ENCODE data around the gene D2HGDH.
"Not testable (repeated sequence)": the region's sequence is repeated elsewhere in the genome, so short reads cannot be mapped to it uniquely, and the experiment has no call there.

The D2HGDH gene

DNA sequence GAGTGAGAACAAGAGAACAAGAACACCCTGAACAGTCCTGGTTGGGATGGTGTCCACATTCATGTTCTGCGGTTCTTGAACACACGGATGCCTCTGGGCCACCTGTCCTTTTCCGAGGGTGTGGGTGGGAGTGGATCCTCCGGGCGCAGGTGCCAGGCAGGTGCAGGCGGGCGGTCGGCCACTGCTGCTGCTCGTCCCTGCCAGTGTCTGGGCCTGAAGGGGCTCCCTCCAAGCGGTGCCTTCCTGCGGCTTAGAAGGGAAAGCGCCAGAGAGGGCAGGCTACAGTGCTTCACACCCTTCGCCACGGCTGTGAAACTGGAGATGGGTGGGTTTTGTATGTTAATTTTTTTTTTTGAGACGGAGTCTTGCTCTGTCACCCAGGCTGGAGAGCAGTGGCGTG, 8.0 kb upstream of the D2HGDH start:
- DNase-seq, result no peak

DNA sequence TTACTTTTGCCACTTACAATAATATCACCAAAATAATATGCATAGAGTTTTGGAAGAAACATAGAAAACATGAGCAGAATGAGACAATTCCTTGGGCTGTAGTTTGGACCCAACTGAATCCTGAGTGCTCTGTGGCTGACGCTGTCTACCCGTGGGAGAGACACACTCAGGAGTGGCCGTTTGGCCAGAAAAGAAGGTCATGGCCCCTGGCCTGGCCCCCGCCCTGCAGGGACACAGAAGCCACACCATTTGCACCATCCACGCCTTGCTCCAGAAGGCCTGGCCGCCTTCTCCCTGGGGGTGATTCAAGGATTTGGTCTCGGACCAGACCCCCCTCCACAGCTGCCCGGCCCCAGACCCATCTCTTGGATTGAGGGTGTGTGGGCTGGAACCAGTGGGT, 6.4 kb upstream of the D2HGDH start:
- no peak for DNase-seq

DNA sequence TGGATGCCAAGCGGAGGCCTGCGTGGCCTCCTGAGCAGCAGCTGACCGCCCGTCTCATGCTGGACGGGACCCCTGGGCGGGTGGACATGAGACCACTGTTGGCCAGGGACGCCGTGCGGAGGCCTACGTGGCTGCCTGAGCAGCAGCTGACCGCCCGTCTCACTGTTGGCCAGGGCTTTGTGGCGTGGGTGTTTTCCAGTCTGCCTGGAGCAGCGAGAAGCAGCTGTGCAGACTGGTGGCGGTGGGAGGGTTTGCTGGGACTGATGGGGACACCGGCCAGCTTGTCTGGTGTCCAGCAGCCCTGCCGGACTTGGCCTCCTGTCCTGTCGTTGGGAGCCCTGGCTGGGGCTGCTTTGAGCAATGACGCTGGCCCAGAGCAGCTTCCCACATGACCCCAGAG, 5.8 kb upstream of the D2HGDH start:
- DNase-seq, result no peak

DNA sequence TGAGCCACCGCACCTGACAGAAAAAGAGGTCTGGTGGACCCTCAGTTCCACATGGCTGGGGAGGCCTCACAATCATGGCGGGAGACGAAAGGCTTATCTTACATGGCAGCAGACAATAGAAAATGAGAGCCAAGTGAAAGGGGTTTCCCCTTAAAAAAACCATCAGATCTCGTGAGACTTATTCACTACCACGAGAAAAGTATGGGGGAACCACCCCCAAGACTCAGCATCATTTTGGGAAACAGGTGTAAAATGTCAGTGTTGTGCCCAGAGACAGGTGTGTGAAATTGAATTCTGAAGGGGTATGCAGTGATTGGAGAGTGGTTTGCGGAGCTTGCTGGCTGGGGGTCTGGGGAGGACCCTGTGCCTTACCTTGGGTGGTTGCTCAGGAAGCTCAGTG, 4.6 kb upstream of the D2HGDH start:
- no peak for DNase-seq

DNA sequence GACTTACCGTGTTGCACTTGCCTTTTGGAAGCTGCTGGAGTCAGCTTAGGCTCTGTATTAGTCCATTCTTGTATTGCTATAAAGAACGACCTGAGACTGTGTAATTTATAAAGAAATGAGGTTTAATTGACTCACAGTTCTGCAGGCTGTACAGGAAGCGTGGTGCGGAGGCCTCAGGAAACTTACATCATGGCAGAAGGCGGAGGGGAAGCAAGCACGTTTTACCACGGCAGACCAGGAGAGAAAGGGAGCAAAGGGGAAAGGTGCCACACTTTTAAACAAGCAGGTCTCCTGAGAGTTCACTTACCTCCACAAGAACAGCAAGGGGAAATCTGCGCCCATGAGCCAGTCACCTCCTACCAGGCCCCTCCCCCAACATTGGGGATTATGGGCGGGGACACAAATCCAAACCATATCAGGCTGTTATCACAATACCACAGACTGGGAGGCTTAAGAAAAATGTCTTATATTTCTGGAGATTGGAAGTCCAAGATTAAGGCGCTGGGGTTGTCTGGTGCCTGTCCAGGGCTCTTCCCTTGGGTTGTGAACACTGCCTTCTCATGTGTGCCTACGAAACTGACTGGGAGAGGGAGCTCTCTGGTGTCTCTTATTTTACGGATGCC, 3.6 kb upstream of the D2HGDH start:
- DNase-seq, result peak; percentile 68

DNA sequence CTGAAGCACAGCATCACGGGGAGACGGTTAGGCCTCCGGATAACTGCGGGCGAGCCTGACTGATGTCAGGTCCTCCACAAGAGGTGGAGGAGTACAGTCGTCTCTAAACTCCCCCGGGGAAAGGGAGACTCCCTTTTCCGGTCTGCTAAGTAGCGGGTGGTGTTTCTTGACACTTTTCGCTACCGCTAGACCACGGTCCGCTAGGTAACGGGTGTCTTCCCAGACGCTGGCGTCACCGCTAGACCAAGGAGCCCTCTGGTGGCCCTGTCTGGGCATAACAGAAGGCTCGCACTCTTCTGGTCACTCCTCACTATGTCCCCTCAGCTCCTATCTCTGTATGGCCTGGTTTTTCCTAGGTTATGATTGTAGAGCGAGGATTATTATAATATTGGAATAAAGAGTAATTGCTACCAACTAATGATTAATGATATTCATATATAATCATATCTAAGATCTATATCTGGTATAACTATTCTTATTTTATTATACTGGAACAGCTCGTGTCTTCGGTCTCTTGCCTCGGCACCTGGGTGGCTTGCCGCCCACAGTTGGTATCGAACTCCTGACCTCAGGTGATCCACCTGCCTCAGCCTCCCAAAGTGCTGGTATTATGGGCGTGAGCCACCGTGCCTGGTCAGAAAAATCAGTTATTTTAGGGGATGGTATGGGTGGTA, 1.8 kb upstream of the D2HGDH start:
- DNase-seq, result peak; percentile 67

DNA sequence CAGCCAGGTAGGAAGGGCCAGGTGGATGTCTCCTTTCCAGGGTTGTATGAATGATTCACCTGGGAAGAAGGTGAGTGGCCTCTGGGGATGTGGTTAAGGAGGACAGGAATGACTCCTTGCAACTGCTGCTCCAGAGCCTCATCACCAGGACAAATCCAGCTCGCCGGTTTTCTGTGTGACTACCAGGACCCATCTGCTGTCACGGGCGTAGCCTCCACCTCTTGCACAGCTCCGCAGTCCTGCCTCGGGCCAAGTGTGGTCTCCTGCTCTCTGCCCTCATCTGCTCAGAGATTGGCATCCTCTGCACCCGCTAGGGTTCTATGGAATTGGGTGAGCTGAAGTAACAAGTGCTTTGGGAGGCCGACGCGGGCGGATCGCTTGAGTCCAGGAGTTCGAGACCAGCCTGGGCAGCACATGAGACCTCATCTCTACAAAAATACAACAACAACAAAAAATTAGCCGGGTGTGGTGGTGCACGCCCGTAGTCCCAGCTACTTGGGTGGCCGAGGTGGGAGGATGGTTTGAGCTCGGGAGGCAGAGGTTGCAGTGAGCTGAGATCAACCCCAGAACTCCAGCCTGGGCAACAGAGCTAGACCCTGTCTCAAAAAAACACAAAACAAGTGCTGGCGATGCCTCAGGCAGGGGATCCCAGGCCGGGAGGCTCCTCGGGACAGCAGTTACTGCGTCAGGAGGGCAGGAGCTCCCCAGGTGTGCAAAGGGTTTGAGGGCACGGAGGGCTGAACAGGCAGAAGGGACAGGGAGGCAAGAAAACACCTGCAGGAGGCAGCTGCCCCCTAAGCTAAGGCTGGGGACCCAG, 831 bp upstream of the D2HGDH start:
- no peak for DNase-seq

DNA sequence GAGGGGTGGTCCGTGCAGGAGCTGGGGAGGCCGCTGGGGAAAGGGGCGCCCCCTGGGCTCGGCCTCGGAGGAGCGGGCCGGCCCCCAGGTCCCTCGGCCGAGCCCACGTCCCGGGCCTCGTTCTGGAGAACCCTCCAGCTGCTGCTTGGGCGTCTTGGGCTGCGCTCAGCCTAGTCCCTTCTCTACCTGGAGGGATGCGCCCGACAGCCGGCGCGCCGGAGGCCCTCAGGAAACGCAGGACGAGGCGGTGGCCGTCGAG, 293 bp upstream of the D2HGDH start:
- no peak for DNase-seq

DNA sequence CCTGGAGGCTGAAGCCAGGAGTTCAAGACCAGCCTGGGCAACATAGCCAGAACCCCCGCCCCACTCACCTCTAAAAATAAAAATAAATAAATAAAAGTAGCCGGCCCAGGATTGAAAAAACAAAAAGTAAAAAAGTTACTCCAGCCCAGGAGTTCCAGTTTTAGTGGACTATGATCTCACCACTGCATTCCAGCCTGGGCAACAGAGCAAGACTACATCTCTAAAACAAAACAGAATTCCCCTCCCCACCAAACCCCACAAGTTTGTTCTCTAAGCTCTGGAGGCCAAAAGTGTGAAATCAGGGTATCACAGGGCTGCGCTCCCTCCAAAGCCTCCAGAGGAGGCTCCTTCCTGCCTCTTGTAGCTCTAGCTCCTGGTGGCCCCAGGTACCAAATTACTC, 1.7 kb downstream of the D2HGDH start:
- DNase-seq, result no peak

DNA sequence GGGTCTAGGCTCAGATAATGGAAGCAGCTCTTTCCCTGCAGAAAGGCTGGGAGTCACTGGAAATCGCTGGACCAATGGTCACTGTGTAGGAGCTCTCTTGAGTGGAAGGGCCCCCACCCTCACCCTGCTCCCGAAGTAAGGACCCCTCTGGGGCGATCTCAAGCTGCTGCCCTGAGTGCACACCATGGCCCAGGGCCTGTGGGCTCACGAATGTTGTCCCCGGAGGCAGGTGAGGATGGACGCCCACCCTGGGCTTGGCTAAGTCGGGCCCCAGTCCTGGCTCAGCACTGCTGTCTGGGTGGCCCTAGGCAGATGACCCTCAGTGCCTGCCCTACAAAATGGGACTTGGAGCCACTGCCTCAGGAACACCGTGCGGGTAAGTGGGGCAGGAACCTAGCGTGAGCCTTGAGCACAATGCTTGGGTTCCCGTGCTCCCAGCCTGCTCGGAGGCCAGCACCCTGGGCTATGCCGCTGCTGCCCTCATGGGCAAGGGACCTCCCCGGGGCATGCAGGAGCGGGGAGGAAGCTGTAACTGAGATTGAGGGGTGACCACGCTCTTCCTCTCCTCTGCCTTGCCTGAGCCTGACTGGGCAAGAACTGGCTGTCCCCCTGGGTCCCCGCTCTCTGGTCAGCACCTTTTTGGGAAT, 3.7 kb downstream of the D2HGDH start:
- no peak for DNase-seq

DNA sequence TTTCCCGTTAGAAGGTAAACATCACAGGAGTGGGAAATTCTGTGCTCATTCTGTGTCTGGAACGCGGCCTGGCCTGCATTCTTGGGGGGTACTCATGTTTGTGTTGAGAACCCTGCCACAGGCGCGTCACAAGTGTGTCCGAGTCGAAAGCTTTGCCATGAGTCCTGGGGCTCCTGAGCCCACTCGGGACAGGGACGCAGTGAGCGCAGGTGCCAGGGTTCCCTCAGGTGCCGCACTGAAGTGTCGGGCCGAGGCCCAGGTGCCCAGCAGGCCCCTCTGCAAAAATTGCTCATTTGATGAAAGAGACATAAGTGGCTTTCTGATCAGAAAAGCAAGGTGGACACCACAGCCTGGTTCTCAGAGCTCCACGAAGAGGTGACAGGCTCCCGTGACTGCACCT, 4.7 kb downstream of the D2HGDH start:
- no peak for DNase-seq

DNA sequence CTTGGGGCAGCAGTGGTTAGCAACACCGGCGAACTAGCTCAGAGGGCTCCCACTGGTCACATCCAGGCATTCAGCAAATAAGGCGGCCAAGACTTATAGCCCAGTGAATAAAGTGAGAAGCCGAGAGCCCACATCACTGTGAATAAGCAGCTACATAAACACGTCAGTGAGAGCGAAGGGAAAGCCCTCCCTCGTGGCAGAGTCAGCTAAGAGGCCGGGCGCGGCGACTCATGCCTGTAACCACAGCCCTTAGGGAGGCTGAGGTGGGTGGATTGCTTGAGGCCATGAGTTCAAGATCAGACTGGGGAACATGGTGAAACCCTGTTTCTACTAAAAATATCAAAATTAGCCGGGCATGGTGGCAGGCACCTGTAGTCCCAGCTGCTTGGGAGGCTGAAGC, 5.2 kb downstream of the D2HGDH start:
- DNase-seq, result no peak

DNA sequence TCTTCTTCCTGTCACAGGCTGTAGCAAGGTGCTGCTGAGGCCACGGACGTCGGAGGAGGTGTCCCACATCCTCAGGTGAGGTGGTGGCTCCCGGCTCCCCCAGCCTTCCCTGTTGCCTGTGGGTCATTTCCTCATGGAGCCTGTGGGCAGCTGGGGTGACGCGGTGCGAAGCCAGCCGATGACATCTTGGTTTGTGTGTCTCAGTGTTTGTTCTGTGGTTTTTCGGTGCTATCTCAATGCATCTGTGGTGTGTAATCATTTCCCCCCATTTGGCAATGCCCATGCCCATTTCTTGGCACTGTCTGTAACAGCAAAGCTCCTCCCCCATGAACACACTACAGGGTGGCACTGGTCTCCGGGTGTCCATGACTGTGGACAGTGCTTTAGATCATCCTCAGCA, 6.6 kb downstream of the D2HGDH start:
- DNase-seq, result peak; percentile 91

DNA sequence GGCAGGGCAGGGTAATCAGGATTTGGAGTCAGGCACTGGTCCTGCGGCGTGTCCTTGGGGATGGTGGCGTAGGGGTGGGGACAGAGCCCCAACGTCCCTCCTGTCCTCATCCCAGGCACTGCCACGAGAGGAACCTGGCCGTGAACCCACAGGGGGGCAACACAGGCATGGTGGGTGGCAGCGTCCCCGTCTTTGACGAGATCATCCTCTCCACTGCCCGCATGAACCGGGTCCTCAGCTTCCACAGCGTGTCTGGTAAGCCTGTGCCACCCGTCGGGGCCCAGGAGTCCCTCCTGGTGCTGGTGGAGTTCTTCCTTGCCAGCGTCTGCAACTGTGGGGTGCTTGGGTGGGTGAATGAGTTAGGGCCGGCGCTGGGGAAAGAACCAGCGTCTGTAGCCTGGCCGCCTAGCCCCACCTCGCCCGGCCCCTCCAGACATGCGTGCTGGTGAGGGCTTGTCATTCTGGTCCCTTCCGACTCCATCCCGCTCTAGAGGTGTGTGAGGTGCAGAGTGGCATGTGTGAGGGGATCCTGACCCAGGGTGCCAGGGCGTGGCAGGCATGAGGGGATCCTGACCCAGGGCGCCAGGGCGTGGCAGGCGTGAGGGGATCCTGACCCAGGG, 8.0 kb downstream of the D2HGDH start:
- no peak for DNase-seq

DNA sequence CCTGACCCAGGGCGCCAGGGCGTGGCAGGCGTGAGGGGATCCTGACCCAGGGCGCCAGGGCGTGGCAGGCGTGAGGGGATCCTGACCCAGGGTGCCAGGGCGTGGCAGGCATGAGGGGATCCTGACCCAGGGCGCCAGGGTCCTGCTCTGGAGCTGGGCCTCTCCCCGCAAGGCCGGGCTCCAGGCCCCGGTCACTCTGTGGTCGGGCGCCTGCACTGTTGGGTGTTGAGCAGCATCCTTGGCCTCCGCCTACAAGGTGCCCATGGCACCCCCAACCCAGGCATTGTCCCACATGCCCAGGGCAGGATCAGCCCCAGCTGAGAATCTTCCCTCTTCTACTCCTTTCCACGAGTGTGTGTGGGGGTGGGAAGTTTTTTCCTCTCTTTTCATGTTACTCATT, 8.6 kb downstream of the D2HGDH start:
- DNase-seq, result not testable (repeated sequence)

DNA sequence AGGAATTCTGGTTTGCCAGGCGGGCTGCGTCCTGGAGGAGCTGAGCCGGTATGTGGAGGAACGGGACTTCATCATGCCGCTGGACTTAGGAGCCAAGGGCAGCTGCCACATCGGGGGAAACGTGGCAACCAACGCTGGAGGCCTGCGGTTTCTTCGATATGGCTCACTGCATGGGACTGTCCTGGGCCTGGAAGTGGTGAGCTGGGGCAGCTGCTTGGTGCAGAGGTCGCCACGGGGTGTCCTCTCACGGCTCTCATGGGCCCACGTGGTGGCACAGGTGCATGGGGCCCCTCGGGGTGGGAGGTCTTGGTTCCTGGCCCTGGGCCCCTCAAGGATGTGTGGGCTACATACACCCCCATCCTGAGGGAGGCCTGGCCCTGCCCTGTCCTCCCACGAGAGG, 9.2 kb downstream of the D2HGDH start:
- DNase-seq, result no peak

DNA sequence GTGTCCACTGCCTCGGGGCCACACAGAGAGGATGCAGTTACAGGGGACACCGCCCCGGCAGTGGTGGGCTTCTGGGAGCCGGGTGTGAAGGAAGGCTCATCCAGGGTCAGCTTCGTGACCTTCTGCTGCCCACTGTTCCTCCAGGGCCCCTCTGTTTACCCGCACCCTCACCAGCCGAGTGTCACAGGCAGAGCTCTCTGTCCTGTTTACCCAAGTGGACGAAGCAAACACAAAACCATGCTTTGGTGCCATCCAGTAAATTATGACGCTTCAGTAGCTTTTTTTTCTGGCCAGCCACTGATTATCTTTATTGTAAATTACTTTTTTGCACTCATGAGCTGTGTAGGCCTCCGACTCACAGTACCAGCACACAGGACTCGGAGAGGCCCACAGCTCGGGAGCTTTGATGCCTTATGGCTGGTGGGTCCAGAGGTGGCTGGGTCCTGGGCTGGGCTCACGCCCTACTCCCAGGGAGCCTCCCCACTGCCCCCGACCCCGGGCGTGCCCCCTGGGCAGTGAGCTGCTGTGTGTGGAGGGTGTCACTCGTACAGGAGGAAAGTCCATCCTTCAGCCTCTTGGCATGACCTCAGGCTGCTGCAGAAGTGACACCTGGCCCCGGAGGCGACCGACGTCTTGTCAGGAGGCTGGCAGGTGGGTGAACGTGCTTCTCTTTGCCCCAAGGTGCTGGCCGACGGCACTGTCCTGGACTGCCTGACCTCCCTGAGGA, 9.8 kb downstream of the D2HGDH start:
- DNase-seq, result no peak

DNA sequence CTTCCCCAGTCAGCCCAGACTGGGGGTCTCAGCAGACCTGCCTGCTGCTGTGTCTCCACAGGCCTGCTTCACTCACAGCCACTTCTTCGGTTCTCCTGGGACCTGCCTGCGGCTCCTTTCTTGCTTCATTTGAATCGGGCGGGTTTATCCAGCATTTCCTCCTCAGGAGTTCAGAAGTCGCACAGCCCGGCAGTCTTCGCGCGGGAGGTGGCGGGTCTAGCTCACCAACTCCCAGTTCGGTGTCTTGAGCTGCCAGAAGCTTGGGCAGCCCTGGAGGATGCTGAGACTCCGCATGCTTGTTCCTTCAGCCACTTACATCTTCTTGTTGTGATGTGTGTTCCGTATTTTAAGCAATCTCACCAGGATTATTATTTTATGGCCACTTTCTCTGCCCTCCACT, 10.8 kb downstream of the D2HGDH start:
- DNase-seq, result no peak

DNA sequence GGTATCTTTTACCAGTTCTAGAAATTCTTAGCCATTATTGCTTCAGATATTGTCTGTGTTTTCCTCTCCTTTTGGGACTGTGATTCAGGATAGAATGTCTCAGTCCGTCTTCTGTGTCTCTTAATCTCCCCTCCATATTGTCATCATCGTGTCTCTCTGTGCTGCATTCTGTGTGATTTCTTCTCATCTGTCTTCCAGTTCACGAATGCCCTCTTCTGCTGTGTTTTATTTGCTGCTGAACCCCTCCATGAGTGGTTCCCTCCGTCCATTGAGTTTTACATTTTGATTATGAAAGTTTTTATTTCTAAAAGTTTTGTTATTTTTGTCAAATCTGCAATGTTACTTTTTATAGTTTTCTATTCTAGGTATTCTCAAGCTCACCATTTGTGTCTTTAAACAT, 11.7 kb downstream of the D2HGDH start:
- DNase-seq, result no peak

DNA sequence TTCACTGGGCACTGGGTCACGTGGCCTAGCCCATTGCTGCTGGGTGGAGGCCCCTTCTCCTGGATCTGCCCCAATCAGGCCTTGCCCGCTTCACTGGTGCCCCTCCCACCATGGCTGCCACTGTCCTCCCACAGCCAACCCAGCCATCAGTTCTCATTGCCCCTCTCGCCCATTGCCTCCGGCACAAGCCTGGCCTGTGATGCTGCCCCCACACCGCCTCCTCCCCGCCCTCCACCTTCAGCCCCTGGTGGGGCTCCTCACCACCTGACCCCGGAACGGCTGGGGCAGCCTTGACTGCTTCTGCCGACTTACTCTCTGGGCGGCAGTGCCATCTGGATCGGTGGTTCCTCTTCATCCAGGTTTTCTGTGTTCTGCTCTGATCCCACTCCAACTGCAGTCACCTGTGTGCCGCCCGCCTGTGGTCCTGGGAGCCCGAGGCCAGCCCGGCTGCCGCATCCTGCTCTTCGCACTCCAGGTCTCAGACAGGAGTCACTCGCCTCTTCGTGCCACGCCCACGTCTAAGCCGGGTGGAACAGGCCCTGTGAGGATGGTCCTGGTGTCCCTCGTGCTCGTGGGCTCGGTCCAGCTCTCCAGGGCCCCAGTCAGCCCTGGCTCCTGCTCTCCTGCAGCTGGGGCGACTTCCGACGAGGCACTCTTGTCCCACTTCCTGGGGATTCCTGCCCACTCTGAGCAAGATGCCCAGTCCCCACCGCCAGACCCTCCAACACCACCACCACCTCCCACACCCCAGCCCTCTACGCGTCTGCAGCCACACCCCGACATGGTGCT, 14.2 kb downstream of the D2HGDH start:
- DNase-seq, result no peak

DNA sequence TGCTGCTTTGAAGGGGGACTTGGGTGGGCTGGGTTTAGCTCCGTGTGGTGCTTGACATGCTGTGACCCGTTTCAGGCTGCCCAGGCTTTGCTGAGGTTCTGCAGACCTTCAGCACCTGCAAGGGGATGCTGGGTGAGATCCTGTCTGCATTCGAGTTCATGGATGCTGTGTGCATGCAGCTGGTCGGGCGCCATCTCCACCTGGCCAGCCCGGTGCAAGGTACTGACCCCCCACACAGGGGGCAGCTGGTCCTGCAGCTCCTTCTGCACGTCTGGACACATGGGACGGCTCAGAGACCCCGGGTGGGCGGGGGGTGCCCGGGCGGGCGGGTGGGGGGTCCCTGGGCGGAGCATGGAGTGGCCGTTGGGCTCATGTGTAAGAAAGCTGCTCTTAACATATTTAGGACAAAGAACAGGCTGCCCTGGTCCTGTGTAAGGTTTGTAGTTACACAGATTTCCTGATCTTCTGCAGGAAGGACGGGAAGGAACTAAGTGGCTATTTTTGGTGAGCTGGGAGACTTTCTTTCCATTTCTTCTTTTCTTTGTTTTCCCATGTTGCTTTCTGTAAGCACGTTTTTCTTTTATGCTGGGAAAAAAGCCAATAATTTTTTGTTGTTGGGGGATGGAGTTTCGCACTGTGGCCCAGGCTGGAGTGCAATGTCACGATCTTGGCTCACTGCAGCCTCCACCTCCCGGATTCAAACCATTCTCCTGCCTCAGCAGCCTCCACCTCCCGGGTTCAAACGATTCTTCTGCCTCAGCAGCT, 15.8 kb downstream of the D2HGDH start:
- no peak for DNase-seq
